HG03135 (cell line): ENCODE measurements around the gene UNC93B1.

Source experiments
- ATAC-seq: cut with Tn5 transposase; IDR thresholded peaks from one replicate; pipeline ENCODE4 v1.9.1; 2021; ENCODE audit warnings: mild to moderate bottlenecking, moderate library complexity; ENCODE audit not compliant: unreplicated experiment

Gene UNC93B1

GRCh38 chr11:68040101-68040956 lies 36.4 kb upstream of the UNC93B1 start:
- ATAC-seq = no peak

GRCh38 chr11:68039526-68040086 lies 35.7 kb upstream of the UNC93B1 start:
- ATAC-seq = no peak

GRCh38 chr11:68038718-68039525 lies 35.0 kb upstream of the UNC93B1 start, which contains the start of gene TCIRG1:
Gene TCIRG1, plus strand, starts transcription at chr11:68039025. Its CDS starts 2,247 bp downstream, at chr11:68041272.
- ATAC-seq = no peak

- no peak for ATAC-seq
Observed at GRCh38 chr11:68038226-68038717, 34.4 kb upstream of the UNC93B1 start.

GRCh38 chr11:68037411-68038225 lies 33.7 kb upstream of the UNC93B1 start:
- no peak for ATAC-seq

GRCh38 chr11:68036717-68037239 lies 32.9 kb upstream of the UNC93B1 start:
- ATAC-seq = no peak

GRCh38 chr11:68036141-68036716 lies 32.3 kb upstream of the UNC93B1 start:
- ATAC-seq = no peak

GRCh38 chr11:68035266-68035876 lies 31.5 kb upstream of the UNC93B1 start:
- no peak for ATAC-seq

GRCh38 chr11:68033708-68034045 lies 29.8 kb upstream of the UNC93B1 start:
- ATAC-seq = no peak

GRCh38 chr11:68032997-68033707 lies 29.3 kb upstream of the UNC93B1 start:
- no peak for ATAC-seq

- no peak for ATAC-seq
Observed at GRCh38 chr11:68032003-68032402, 28.1 kb upstream of the UNC93B1 start.

- ATAC-seq = no peak
Observed at GRCh38 chr11:68031144-68031464, 27.2 kb upstream of the UNC93B1 start.

GRCh38 chr11:68030318-68031143 lies 26.6 kb upstream of the UNC93B1 start, which contains the start of gene NDUFS8:
Gene NDUFS8, plus strand, starts transcription at chr11:68030681. Its CDS starts 1,471 bp downstream, at chr11:68032152.
- peak; percentile 88 for ATAC-seq

- ATAC-seq = no peak
Observed at GRCh38 chr11:68028802-68029545, 25.1 kb upstream of the UNC93B1 start.

- no peak for ATAC-seq
Observed at GRCh38 chr11:68027667-68028066, 23.8 kb upstream of the UNC93B1 start.

- no peak for ATAC-seq
Observed at GRCh38 chr11:68026391-68027105, 22.7 kb upstream of the UNC93B1 start.

- ATAC-seq = no peak
Observed at GRCh38 chr11:68025047-68025446, 21.1 kb upstream of the UNC93B1 start.
